GM18951 (cell line): ENCODE data around the gene LRRC7.
"Not testable (repeated sequence)": the region's sequence is repeated elsewhere in the genome, so short reads cannot be mapped to it uniquely, and the experiment has no call there.

ENCODE experiments used
- POLR2A ChIP-seq: IDR thresholded peaks from 4 replicates; pipeline ENCODE4 v1.6.1; 2011; ENCODE audit warnings: mild to moderate bottlenecking; ENCODE audit not compliant: insufficient read length, insufficient read depth; ENCODE audit errors: extremely low read depth
- in situ Hi-C: fragments of 300-500 bp; cut with MboI; formaldehyde crosslinking; loops from one replicate; pipeline ENCODE4 v1.12.0; 2022; ENCODE audit warnings: low sequenced_read_pairs, mixed read lengths, inconsistent platforms; ENCODE audit not compliant: unreplicated experiment

The LRRC7 gene

DNA sequence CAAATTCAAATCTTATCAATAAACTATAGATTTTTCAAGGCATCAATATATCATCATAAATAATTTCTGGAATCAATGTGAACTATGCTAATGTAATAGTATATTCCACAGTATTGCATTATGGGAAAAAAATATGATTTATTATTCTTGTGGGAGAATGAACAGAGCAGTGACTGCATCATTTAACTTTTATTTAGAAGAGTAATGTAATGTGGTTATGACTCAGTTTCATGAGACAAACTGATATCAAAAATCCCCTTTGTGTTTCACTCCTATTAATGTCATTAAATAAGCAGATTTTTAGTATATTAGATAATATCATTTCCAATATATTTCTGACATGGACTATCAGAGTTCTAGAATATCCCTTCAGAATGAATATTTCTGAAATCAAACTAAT, 450.0 kb downstream of the LRRC7 start:
- no peak for TF ChIP-seq POLR2A
- in situ Hi-C loops: no loop called here

- TF ChIP-seq POLR2A: no peak
Observed at GRCh38 chr1:70024272-70024671, 456.6 kb downstream of the LRRC7 start.

DNA sequence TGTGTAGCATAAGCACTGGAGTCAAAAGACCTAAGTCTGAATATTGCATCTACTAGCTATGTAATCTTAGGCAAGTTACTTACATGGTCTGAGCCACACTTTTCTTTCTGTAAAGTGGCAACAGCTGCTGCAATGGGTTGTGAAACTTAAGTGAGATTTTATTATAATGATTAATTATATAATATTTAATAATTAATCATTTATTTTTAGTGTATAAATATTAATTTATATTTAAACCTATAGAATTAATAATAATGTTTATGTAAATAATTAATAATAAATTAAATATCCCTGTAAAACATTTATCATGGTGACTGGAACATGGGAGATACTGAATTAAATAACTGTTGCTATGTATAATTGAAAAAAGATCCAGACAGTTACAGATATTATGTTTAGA, 457.3 kb downstream of the LRRC7 start:
- in situ Hi-C loops: no loop called here
- no peak for TF ChIP-seq POLR2A

More at GRCh38 chr1:70024272-70024671, 456.6 kb downstream of the LRRC7 start:
- in situ Hi-C loops: no loop called here

DNA sequence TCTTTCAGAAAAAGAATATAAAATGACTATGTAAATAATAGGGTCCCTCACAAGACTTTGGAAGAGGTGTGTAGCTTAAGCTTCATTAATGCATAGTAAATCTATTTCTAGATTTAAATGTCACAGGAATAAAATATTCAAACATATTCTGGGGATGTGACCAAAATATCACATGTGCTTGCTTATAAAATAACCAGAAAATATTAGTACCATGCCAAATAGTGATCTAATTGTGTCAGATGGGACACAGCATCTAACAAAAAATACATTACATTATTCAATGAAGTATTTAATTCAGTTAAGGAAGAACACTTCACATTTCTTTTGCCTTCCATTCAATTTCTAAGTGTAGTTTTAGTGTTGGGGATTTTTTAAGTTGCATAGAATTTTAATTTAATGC, 458.1 kb downstream of the LRRC7 start:
- in situ Hi-C loops: no loop called here
- TF ChIP-seq POLR2A: no peak

DNA sequence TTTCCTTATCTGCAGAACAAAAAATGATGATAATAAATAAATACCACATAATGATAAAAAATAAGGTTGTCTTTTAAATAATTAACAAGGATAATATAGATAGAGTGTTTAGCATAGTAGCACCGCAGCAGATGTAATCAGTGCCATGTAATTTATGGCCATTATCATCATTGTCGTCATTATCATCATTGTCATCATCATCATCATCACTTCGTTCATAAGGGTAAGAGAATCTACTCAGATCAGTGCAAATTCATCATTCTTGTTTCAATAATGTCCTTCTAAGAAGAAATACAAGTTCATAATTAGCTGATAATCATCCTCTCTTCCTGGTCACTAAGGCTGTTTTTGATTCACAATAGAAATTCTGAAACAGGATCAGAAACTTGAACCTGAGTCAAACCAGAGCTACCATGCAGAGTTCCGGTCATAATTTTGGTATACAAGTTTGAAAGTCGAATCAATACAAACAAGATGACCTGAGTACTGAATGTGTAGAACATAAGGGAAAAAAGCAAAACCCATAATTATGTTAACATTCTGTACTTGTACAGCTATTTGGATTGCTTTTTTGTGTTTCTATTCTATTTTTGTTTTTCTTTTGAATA, 465.6 kb downstream of the LRRC7 start:
- in situ Hi-C loops: no loop called here
- no peak for TF ChIP-seq POLR2A

GRCh38 chr1:70033936-70034335, 466.2 kb downstream of the LRRC7 start:
- TF ChIP-seq POLR2A: no peak
- in situ Hi-C loops: no loop called here

DNA sequence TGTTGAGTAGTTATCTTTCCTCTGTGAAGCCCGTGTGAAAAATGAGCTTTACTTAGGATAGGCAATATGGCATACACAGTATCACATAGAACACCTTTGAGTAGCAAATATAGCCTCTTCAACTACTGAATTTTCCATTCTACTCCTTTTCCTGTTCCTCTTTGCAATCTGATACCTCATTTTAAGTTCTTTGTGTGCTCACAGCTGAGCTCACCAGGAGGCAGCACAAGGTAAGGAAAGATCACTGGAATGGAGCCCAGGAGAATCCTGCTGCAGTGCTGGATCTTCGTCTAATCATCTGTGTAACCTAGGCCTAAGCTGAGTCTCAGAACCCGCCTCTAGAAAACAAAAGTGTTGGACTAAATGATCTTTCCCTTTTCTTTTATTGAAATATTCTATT, 466.7 kb downstream of the LRRC7 start:
- no peak for TF ChIP-seq POLR2A
- in situ Hi-C loops: no loop called here

GRCh38 chr1:70038025-70038424, 470.3 kb downstream of the LRRC7 start:
- in situ Hi-C loops: no loop called here
- no peak for TF ChIP-seq POLR2A

DNA sequence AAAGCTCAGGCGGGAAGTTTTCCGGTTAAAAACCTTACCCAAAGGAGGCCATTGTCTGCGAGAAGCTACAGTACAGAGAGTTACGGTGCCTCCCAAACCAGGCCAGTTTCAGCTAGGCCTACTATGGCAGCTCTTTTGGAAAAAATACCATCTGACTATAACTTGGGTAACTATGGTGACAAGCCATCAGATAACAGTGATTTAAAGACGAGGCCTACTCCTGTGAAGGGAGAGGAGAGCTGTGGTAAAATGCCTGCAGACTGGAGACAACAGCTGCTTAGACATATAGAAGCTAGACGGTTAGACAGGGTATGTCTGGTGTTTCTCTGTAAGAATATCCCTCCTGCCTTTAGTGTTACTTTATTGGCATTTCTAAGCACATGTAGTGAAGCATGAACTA, 471.8 kb downstream of the LRRC7 start:
- TF ChIP-seq POLR2A: no peak
- in situ Hi-C loops: no loop called here

DNA sequence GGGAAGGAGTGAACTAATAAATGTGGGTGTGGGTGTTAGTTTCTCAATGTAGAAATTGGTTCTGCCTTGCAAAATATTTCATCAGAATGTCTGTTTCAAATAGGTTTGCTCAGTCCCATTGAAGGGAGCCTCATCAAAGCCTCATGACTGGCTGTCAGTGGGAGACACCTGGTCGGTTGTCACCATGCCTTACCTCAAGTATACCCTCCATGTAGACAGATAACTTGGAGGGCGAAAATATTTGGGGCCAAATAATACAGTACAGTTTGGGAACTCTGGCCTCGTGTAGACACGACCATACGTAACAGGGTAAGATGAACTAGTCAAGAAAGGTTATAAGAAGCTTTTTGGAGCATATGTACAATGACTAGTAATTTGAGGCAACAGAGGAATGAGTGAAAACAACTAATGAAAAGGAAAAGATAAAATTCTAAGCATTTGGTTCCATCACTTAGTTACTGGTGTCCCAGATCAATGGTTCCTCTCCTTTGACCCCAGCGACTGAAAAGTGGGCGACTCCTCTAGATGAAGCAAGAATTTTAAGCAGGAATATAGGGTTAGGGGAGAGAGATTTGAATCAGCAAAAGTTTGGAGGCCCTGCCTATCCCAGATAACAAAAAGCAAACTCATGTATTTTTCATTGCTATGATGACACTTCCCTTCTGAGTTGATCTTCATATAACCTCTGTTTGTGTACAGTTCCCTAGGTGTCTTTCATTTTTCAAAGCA, 473.8 kb downstream of the LRRC7 start:
- no peak for TF ChIP-seq POLR2A
- in situ Hi-C loops: no loop called here

DNA sequence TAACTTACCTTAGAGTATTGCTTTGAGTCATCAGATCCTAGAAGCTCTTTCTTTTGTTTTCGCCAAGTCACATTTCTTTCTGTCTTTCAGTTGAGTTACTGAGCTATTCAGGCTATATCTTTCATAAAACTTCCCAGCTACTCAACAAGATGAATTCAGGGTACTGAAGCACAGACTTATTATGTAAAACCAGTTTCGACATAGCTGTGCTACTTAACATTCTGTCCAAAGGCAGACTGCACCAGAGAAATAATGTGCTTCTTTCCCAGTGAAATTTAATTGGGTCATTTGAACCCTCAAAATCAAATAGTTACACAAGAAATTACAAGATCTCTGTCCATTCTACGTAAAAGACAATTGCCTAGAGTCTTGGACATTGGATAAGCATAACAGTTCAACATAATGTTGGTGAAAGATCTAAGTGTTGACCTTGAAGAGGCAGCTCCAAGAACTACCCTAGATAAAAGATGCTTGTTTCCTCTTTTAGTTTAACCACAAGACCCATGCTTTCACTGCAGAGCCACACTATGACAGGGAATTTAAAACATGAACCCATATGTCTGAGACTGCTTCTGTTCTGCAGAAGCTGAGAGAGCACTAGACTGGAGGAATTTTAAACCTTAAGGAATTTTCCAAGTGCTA, 474.5 kb downstream of the LRRC7 start:
- in situ Hi-C loops: no loop called here
- TF ChIP-seq POLR2A: no peak

- in situ Hi-C loops: no loop called here
- TF ChIP-seq POLR2A: no peak
Observed at GRCh38 chr1:70043804-70044203, 476.1 kb downstream of the LRRC7 start.

- in situ Hi-C loops: no loop called here
- TF ChIP-seq POLR2A: no peak
Observed at GRCh38 chr1:70044832-70045231, 477.1 kb downstream of the LRRC7 start.

DNA sequence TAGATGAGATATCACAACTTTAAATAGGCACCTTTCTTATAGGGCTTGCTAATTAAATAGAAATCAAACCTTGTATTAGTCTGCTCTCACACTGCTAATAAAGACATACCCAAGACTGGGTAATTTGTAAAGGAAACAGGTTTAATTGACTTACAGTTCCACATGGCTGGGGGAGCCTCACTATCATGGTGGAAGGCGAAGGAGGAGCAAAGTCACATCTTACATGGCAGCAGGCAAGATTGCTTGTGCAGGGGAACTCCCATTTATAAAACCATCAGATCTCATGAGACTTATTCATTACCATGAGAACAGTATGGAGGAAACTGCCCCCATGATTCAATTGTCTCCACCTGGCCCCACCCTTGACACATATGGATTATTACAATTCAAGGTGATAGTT, 477.9 kb downstream of the LRRC7 start:
- in situ Hi-C loops: not testable (repeated sequence)
